IMR-90 (cell line): ENCODE data around the gene RAB3A. TPM values are rescaled to one million over a fixed set of nuclear protein-coding genes. Genes with fewer than 3 reads are reported as not detected.

Experiments
- CEBPB ChIP-seq: IDR thresholded peaks from 2 replicates; pipeline ENCODE4 v1.6.1; 2012; ENCODE audit warnings: low read depth, low read length, improper control_type of control experiment
- NFE2L2 ChIP-seq: fragments of 150-350 bp; IDR thresholded peaks from 2 replicates; pipeline ENCODE4 v1.6.1; 2016; ENCODE audit warnings: low read depth, mild to moderate bottlenecking, low read length
- RCOR1 ChIP-seq: IDR thresholded peaks from 2 replicates; pipeline ENCODE4 v1.6.1; 2012; ENCODE audit warnings: mild to moderate bottlenecking, low read length, improper control_type of control experiment; ENCODE audit not compliant: insufficient replicate concordance
- RFX5 ChIP-seq: IDR thresholded peaks from 2 replicates; pipeline ENCODE4 v1.8.0; 2012; ENCODE audit warnings: low read depth, mild to moderate bottlenecking, low read length, moderate library complexity
- polyA plus RNA-seq, 3 experiments: library from polyadenylated mRNA; depleted of rRNA; stranded (reverse); fragments of >200 nt; gene quantifications; 2 replicates each; pipeline ENCODE4 v1.2.3, GENCODE V29; 2012; ENCODE audit warnings: low replicate concordance in 1 of 3
- total RNA-seq: library from RNA; depleted of rRNA; stranded (reverse); fragments of >200 nt; gene quantifications from 2 replicates; pipeline ENCODE4 v1.2.3, GENCODE V29; 2012
- TF ChIP-seq, protein P1 (sequence below): fragments of 150-350 bp; IDR thresholded peaks from 2 replicates; pipeline ENCODE4 v1.6.1; 2017; ENCODE audit warnings: mild to moderate bottlenecking, antibody characterized with exemption, low read length, low read depth

Gene RAB3A
- total and polyA plus RNA-seq, 2 of the 4 experiments (the other 2 are of a cell fraction) = 3.0 to 13.6 TPM

DNA sequence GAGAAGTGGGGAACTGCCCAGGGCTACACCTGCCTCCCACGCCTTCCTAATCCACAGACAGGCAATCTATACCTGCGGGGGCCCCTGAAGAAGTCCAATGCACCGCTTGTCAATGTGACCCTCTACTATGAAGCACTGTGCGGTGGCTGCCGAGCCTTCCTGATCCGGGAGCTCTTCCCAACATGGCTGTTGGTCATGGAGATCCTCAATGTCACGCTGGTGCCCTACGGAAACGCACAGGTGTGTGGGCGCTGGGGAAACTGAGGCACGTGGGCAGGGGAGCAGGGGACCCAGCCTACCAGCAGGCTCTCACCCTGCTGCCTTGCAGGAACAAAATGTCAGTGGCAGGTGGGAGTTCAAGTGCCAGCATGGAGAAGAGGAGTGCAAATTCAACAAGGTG is 28.9 kb downstream of the RAB3A start (continued):
- TF ChIP-seq, protein P1, sequence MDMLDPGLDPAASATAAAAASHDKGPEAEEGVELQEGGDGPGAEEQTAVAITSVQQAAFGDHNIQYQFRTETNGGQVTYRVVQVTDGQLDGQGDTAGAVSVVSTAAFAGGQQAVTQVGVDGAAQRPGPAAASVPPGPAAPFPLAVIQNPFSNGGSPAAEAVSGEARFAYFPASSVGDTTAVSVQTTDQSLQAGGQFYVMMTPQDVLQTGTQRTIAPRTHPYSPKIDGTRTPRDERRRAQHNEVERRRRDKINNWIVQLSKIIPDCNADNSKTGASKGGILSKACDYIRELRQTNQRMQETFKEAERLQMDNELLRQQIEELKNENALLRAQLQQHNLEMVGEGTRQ = no peak
- TF ChIP-seq CEBPB = no peak
- no peak for TF ChIP-seq NFE2L2
- TF ChIP-seq RFX5 = no peak
- no peak for TF ChIP-seq RCOR1
